GM21360 (cell line): ENCODE data around the gene CFAP58.
"Not testable (repeated sequence)": the region's sequence is repeated elsewhere in the genome, so short reads cannot be mapped to it uniquely, and the experiment has no call there.

Source experiments
- ATAC-seq: cut with Tn5 transposase; IDR thresholded peaks from one replicate; pipeline ENCODE4 v1.9.1; 2021; ENCODE audit warnings: mild to moderate bottlenecking, moderate library complexity; ENCODE audit not compliant: unreplicated experiment

The CFAP58 gene

DNA sequence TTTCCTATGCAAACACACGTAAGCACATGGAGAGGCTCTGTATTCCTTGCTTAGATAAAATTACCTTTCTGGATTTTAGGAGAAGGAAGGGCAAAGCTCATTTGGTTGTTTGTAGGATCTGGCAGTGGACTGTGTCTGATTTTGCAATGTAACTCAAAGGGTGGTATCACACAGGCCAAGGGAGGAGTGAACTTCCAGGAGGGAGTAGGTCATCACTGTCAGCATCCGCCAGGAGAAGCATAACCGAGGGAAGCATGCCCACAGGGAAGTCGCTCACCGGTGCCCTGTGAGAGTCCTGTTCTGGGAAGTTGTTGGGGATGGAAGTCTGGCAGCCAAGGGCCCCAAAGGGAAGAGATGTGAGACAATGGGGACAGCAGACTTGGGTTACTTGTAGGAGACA lies 74.4 kb downstream of the CFAP58 start:
- ATAC-seq = no peak

DNA sequence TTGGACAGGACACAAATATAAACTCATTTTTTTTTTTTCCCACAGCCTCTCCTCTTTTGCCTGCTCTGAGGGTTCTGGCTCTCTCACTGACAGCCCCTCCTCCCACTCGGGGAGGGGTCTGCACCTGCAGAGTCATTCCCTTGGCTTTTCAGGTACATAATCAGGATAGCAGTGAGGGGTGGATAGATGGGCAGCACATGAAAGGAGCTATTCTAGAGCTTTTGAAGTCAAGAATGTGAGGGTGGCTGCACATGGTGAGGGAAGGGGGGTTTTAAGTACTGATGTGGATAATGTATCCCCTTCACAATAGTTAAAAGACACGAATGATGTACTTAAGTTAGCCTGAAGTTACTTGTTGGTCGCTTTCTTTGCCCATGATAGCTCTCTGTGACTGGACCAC lies 76.2 kb downstream of the CFAP58 start:
- ATAC-seq = no peak

DNA sequence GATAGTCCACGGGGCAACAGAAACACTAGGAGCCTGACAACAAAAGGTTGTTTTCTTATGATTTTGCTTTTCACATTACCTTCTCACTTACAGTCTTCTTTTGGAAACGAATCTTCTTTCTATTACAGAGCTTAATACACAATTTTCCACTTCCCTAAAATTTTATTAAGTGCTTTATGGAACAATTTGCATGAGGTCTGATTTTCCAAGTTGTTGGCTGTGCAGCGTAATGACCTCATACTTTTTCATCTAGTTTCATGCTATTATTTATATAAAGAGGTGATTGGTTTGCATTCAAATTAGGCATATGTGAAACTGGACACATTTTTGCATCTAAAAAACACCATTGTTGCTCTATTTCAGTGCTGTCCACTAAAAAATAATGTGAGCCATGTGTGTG lies 76.7 kb downstream of the CFAP58 start:
- no peak for ATAC-seq

DNA sequence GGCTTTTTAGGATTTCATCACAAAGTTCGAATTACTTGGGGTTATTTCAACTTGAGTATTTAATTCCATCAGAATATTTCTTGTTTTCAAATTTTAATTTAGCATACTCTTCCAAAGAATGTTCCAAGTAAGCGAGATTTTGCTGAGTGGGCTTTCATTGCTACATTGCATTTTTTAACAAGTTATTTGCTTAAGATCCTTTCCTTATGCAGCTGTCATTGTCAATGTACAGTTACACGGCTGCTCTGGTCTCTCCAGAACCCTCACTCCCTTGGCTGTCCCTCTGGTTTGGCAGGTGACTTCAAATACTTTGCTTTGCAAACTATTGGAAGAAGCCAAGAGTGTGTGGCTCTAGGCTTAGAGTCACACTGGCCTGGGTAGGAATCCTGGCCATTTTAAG lies 80.0 kb downstream of the CFAP58 start:
- ATAC-seq = no peak

DNA sequence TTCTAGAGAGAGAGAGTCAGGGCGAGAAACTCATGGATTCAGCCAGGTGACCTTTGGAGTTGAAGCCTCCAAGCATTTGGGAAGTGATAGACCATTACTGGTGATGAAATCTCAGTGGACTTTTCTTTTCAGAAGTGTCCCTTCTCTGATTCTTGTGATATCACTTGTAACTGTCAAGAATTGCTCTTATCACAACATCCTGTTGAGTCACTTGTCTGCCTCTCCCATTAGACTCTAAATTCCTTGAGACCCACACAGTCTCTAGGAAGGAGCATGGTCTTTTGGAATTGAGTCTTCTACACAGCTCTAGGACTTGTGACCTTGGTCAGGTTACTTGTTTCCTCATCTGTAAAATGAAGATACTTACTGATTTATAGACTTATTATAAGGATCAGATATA lies 81.0 kb downstream of the CFAP58 start:
- no peak for ATAC-seq

DNA sequence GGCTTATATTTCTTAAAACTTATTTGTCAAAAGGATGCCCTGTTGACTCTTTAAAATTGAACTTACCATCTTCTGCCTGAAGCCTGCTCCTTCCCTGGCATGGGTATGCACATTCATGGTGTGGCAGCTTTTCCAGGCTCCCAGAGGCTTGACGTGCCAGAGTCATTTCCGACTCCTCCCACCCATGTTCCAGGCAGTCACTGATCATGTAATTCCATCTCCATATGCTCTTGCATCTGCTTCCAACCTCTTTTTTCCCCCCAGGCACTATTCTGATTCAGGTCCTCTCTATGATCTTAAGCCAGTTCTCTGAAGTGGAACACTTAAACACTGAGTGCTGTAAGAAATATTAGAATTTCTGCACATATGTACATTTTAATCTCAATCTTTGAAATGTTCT lies 82.2 kb downstream of the CFAP58 start:
- ATAC-seq = no peak

DNA sequence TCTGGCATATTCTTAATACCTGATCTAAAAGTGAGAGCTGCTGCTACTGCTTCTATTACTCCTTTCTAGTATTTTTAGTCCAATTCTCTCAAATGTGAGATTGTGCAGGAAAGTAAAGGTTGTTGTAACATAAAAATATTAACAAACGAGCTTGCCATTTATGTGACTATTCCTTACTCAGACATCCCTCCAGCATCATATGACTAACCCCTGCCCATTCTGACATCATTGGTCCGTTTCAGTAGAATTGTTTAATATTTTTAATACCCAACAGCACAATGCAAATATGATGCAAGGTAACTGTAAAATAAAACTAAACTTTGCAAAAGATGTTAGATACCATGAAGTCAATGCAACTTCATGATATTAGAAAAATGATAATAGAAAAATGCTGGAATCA lies 83.6 kb downstream of the CFAP58 start:
- no peak for ATAC-seq

DNA sequence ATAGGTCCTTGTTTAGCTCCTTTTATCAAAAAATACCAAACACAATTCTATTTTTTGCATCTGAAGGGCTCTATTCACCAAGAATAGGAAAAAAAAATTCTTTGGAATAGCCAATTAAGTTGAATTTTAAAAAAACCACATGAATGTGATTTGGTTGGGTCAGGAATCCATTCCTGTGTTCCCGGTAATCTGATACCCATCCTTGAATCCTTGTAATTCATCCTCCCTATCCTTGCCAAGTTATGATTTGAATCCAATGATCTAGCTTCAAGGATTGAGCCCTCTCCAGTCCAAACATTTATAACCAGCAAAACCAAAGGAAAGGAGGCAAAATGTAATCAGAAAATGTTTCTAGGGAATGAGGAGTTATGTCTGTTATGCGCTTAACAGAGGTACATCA lies 86.6 kb downstream of the CFAP58 start:
- ATAC-seq = no peak

DNA sequence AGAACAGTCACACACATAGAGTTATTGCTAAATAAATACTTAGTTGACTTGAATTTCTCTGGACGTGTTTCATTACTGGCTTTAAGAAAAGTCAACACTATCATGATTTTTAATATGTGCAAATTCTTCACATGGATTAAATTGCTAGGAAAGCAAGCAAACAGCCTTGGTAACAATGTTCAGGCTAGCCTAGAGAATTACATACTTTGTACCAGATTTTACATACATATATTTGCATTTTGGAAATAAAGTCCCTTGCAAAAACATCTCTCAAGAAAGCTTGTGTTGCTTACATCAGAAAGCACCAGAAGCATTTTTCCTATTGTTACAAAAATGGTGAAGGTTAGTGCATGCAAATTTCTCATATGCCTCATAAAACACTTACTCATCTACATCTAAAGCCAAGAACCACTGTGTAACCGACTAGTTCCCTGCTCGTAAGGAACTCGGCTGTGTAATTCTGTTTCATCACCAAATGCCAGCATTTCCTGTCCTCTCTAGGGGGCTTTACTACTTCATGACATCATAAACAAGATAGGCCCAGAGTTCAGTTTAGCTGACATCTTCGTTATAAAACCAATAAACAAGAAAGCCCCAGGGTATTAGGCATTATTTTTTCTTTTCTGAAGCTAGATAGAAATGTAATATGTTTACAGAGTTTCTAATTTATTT lies 87.8 kb downstream of the CFAP58 start:
- no peak for ATAC-seq

DNA sequence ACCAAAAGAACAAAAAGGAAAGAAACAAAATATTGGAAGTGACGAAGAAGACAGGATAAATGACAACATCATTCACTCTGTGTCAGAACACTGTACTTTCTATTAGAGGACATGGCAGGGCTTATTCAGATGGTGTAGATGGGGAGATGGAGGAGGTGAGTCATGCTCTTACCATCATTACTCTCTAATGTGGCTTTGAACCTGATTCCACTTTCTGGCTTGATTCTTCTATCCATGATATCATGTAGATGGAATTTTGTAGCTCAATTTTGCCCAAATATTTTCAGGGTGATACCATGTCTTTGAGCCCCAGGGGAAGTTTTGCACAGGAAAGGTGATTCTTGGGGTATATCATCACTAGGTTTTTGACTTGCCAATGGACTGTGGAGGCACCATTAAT lies 91.7 kb downstream of the CFAP58 start:
- no peak for ATAC-seq

DNA sequence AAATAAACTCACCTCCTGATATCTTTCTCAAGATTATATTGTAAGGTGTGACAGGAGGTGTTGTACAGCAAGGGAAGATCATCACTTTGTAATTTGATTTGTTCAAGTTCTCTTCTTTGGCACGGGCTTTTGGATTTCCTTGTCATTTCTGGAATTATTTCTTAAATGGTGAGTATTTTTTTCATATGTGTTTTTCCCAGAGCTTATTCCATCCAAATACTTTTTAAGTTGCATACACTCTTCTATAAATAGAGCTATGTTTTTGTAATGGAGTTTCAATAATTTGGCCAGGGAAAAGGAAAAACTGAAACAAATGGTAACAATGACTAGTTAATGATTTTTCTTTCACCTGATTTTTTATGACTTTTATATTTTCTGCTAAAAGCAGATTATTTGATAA lies 92.5 kb downstream of the CFAP58 start:
- ATAC-seq = no peak

DNA sequence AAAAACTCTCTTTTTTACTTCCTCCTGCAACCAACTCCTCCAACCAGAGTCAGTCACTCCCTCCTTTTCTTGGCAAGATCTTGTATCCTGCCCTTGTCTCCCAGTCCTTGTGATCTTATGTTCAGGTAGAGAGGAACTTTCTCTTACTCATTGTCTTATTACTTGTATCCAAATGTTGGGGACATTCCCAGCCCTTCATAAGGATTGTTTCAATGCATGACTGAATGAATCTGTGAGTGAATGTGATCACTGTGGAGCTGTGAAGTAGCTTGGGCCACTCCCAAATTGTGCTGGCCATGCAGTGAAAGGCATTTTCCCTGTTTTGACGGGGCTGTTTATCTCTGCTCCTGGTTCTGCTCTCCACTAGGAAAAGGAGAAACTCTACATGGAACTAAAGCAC lies 93.7 kb downstream of the CFAP58 start:
- no peak for ATAC-seq

DNA sequence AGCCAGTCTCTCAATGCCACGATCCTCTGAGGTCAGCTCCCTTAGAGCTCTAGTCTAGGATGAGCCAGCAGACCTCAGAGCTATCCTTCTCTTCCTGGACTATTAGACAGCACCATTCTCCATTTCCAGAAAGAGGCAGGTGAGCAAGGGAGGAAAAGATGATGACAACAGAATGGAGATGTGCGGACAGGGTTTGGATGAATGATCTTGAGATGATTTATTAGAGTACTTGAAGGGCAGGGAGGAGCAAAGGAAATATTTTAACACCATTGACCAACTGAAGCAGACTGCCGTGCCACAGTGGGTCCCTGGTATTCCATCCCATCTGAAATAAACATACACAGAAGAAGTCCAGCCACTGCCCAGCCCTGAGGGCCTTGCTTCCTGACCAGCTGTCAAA lies 94.3 kb downstream of the CFAP58 start:
- ATAC-seq = no peak

DNA sequence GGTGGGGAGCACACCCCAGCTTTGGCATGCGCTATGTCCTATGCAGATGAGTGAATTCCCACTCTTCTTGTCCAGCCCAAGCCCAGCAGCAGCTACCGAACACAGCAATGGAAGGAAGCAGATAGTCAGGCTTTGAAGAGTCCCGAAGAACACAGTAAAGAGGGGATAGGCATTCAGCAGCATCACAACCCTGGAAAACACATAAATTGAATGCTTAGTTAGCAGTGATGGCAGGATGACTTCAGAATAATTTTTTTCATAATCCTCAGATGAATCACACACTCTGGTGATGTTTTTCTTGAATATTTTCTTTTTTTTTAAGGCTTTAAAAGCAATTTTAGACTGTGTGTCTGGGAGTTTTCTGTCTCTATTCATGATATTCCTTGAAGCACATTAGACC lies 95.8 kb downstream of the CFAP58 start:
- no peak for ATAC-seq

DNA sequence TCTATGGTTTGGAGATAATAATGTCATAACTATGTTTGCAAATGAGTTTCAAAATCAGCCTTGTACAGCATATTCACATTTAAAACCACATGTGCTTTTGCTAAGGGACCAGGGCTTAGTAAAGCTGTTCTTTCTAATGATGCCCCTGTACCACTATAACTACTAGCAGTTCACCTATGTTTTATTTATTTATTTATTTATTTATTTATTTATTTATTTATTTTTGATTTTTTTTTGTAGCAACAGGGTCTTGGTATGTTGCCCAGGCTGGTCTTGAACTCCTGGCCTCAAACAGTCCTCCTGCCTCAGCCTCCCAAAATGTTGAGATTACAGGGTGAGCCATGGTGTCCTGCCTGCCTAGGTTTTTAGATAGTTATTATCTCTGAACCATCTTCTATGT lies 96.9 kb downstream of the CFAP58 start:
- ATAC-seq = no peak

DNA sequence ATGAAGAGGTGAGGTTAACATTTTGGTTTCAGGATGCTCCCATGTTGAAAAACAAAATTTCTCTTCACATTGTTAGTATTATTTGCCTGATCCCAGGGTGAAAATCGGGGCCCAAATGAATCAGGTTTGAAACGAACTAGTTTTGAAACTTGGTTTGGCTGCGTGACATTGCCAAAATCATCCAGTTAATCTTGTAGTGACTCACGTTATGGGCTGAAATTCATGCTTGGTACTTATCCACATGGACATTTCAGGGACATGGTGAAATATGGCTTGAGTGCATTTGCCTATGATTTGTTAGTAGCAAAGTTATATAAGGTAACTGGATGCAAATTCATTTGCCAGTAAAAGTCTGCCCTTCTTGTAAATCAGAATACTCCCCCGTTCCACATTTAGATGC lies 97.3 kb downstream of the CFAP58 start:
- ATAC-seq = no peak

DNA sequence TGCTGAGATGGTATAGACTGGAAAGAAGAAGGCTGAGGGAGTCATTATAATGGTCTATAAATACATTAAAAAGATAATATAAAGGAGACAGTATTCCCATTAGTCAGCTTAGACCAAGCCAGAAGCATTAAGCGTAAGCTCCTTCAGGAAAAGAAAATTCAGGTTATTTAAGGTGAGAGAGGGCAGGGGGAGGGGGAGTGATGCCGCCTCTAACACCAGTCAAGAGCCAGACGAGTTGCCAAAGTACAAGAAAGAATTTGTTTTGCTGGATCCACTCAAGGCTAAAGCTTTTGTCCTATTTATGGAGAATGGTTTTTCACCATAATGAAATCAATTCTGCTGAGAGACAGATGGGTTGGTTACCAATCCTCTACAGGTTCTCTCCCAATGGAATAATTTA lies 99.3 kb downstream of the CFAP58 start:
- ATAC-seq = no peak

DNA sequence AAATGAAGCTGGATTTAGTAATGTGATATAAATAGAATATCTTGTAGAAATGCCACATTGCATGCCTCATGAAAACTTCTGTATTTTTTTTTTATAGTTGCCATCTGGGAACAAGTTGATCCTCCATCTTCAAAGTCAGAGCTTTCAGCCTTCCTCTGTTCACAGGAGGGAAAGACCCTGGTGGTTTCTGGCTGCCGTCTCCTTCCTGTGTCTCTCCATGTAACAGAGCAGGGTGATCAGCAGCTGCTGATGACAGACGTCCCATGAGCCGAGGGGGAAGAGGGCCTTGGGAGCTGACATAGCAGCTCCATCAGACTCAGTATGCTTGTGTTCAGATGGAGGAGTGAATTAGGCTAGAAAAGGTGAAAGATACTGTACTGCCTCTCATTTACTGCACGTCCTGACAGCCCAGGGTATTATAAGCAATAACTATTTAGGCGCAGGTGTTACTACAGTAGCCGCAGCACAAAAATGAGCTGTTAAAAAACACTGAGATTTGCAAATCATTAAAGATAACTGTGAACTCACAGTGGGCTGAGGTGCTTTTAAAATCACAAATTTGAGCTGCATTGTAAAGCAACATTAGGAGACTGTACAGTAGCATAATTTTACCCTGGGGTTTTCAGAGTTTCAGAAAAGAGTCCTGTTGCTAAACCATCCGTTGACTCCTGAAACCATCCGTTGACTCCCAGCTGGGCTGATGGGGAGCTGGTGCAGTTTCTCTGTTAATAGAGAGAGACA lies 103.3 kb downstream of the CFAP58 start:
- ATAC-seq = peak; percentile 88

DNA sequence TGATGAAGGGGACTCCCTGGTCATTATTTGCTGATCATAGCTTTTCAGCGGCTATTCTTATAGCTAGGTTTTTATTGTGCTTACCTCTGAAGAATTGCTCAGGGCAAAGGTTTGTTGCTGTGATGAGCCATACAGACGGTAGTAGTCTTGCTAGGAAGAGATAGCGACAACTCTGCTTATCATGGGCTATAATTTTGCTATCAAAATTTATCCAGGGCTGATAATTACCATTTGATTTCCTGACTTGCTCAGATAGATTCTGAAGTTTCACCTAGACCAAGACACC lies 103.9 kb downstream of the CFAP58 start:
- ATAC-seq = no peak

DNA sequence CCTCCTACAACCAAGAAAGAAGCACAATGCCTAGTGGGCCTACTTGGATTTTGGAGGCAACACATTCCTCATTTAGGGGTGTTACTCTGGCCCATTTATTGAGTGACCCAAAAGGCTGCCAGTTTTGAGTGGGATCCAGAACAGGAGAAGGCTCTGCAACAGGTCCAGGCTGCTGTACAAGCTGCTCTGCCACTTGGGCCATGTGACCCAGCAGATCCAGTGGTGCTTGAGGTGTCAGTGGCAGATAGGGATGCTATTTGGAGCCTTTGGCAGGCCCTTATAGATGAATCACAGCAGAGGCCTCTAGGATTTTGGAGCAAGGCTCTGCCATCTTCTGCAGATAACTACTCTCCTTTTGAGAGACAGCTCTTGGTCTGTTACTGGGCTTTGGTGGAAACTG lies 111.9 kb downstream of the CFAP58 start:
- ATAC-seq = not testable (repeated sequence)

DNA sequence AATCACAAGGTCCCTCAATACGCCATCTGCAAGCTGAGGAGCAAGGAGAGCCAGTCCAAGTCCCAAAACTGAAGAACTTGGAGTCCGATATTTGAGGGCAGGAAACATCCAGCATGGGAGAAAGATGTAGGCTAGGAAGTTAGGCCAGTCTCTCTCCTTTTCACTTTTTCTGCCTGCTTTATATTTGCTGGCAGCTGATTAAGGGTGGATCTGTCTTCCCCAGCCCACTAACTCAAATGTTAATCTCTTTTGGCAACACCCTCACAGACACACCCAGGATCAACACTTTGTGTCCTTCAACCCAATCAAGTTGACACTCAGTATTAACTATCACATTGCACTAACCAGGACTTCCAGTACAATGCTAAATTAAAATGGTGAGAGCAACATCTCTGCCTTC lies 115.2 kb downstream of the CFAP58 start:
- ATAC-seq = not testable (repeated sequence)

DNA sequence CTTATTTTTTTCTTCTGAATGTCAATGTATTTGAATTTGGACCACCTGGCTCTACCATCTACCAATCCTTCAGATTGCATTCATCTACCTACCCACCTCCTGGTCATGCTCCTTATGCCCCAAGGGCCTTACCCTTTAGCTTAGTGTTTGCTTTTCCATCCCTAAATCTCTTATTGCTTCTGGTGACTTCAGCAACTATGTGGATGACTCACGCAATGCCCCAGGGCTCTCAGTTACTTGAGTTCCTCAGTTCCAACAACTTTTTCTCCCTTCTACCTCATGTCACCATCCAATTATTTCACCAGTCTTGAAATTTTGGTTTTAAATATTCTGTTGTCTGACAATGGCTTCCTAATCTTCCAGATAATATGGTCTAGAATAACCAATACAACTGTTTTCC lies 118.9 kb downstream of the CFAP58 start:
- ATAC-seq = no peak
